GM21737 (cell line): ENCODE data around the gene ATG9A.
A peak's percentile ranks its signal among the peaks of the same experiment; 100 is the strongest.

Experiments
- ATAC-seq: cut with Tn5 transposase; IDR thresholded peaks from one replicate; pipeline ENCODE4 v1.9.1; 2021; ENCODE audit warnings: mild to moderate bottlenecking, moderate library complexity; ENCODE audit not compliant: unreplicated experiment

ATG9A gene

DNA sequence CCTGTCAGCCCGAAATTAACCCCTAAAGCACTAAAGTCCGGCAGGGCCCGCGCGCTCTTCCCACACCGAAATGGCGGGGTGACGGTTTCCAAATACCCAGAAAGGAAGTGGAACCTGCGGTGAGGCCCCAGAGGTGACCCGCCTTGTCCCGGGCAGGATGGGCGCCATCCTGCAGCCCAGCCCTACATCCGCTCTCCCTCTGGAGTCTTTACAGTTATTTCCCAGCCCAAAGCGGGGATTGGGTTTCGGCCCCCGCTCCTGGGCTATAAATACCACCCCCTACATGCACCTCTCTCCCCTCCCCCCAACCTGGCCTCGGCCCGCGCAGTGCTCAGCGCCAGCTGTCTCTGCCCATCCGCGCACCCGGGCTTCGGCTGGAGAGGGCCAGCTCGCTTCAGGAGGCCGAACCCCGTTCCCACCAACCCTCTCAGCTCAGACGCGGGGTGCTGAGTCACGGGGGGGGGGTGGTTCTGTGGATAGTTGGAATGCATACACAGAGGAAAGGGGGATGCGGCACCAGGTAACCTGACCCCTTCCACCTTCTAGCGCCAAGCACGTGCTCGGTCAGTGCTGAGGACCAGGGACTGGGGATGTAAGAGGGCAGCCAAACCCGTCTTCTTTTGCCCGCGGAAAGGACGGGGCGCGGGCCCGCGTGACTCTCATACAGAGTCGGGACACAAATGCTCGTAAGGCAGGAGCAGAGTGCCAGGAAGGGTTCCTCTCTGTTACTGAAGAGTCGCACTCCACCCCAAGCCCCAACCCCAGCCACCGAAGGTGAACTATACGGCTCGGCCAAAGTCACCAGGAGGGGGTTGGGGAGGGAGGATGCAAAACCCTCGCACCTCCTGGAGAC, 23.7 kb upstream of the ATG9A start, which contains the start of gene TUBA4B:
TUBA4B (plus strand) TSS at position 344 of the 853 bp plus-strand sequence; CDS start at position 509, 165 bp downstream.
- no peak for ATAC-seq

GRCh38 chr2:219252570-219252899, 23.1 kb upstream of the ATG9A start:
- no peak for ATAC-seq

- no peak for ATAC-seq
Measured at GRCh38 chr2:219252084-219252483, 22.6 kb upstream of the ATG9A start.

- no peak for ATAC-seq
Measured at GRCh38 chr2:219251656-219252055, 22.2 kb upstream of the ATG9A start.

GRCh38 chr2:219250049-219250781, 20.8 kb upstream of the ATG9A start:
- ATAC-seq: no peak

GRCh38 chr2:219249203-219249980, 20.0 kb upstream of the ATG9A start:
- ATAC-seq: peak; percentile 41

DNA sequence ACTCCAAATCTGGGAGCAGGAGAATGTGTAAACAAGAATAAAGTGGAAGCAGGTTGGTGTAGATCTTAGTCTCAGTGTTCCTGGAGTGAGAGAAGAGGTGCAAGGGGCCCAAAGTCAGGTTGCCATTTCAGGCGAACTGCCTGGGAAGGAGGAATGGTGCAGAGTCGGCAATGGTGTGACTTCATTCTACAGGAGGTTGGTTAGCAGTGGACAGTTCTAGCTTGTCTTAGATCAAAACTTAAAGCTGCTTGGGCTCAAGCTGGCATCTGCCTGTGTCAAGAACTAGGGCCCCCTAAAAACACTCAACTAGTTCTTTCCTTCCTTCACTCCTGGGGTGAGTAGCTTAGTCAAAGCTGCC, 19.4 kb upstream of the ATG9A start:
- ATAC-seq: no peak

- no peak for ATAC-seq
Measured at GRCh38 chr2:219247678-219248642, 18.5 kb upstream of the ATG9A start.

DNA sequence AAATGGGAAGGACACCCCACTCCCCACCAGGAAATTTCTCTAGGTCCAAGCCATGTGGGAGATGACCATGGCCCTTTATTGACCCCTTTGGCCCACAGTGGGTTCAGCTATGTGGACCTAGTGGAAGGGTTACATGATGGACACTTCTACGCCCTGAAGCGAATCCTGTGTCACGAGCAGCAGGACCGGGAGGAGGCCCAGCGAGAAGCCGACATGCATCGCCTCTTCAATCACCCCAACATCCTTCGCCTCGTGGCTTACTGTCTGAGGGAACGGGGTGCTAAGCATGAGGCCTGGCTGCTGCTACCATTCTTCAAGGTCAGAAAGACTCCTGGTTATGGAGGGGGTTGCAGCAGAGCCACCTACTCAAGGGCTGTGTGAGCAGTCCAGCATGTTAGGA, 17.1 kb upstream of the ATG9A start:
- ATAC-seq: no peak

- no peak for ATAC-seq
Measured at GRCh38 chr2:219245899-219246230, 16.4 kb upstream of the ATG9A start.

GRCh38 chr2:219245148-219245898, 15.9 kb upstream of the ATG9A start, which contains the start of the genes GLB1L and STK16:
Gene GLB1L, minus strand, starts transcription at chr2:219245444. Its CDS starts 1,871 bp downstream, at chr2:219243573.
Gene STK16, plus strand, starts transcription at chr2:219245479. Its CDS starts 521 bp downstream, at chr2:219246000.
- ATAC-seq: peak; percentile 61

DNA sequence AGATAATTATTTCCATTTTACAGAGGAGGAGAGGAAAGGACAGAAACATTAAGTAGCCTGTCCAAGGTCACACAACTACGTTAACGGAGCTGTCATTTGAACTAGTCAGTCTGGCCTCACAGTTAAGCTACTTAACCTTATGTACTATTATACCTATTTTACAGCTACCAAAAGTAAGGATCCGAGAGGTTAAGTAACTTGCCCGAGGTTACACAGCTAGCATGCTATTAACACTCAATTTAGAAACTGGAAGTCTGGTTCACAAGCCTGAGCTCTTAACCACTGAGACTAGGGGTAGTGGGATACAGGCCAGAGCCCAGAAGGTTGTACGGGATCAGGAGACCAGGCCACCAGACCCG, 15.3 kb upstream of the ATG9A start:
- ATAC-seq: no peak

- no peak for ATAC-seq
Measured at GRCh38 chr2:219243291-219243761, 13.9 kb upstream of the ATG9A start.

DNA sequence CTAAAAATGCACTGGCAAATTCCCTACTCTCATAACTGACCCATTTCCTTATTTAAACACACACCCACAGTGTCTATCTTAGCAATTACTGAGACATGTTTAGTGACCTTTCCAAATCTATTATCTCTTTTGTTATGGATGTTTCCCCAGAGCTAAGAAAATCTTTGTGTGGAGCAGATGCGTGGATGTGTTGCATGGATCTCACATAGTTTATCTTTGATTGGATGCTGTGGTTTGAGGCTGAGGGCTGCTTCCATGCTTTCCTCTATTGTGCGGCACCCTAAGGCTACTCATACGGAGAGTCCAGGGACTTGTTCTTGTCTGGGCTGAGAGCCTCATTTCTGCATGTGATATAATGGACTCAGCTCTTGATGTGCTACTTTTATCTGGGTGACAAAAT, 4.9 kb upstream of the ATG9A start:
- no peak for ATAC-seq

DNA sequence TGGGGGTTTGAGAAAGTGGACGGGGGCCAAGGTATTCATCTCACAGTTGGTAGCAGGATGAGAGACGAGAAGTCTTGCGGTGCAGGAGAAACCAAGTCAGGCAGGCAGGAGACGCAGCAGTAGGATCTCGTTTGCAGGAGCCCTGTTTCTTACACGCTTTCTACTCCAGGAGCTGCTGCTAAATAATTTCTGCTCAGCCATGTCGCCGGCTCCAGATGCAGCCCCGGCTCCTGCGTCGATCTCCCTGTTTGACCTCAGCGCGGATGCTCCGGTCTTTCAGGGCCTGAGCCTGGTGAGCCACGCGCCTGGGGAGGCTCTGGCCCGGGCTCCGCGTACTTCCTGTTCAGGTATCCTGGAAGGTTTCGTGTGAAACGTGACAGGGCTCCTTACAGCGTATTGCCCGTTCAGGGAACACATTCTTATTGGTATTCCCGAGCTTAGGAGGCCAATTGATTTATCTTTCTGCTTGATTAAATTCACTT, 664 bp upstream of the ATG9A start:
- no peak for ATAC-seq

- no peak for ATAC-seq
Measured at GRCh38 chr2:219228911-219229304, 528 bp downstream of the ATG9A start.

DNA sequence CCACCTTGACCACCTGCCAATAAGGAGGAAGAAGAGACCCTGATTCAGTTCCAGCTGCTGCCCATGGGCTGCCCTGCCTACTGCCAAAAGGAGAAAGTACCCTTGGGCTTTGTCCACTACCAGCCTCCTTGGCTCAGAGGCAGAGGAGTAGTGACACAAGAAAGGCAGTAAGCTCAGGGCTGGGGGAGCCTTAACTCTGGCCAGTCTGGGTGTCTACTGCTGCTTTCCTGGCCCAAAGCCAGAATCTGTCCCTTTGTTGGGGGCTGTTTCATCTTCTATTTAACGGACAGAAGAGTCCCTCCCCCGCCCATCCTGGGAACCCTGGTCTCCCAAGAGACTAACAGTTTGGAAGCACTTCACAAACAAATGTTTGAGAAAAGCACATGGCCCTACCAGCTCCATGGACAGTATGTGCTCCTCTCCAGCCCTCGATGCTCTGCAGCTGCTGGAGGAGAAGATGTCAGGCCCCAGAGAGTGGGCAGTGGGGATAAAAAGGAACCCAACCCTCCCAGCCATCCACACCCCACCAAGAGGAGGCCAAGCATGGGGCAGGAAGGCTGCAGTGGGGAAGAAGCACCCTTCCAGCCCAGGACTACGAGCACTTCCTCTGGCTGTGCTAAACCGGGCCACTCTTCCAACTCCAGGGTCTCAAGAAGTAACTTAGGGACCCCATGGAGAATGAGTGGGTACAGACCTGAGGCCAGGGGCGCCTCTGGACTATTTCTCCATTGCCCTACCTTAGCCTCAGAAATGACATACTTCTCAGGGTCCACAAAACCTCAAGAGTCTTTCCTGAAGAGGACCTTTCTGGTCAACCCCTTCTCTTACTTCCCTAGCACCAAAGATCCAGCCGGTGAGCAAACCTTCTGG, 1.2 kb downstream of the ATG9A start:
- no peak for ATAC-seq

DNA sequence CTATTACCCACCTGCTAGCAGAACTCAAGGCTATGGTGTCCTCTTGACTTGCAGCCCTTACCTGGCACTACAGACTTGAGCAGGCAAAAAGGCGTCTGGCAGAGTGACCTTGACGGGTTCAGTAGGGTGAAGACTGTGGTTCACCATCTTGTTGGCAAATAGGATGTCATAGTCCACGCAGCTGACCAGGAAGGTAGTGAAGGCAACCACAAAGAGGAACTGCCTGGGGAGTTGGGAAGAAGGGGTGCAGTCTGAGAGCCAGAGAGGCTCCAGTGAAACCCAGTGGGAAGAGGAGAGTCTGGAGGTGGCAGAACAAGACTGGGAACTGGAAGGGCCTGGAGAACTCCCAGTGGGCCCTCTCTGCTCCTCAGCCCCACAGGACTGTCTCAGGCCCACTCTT, 4.1 kb downstream of the ATG9A start:
- ATAC-seq: no peak
